ENCODE measurements around the gene TRMT112.

TRMT112 gene

DNA sequence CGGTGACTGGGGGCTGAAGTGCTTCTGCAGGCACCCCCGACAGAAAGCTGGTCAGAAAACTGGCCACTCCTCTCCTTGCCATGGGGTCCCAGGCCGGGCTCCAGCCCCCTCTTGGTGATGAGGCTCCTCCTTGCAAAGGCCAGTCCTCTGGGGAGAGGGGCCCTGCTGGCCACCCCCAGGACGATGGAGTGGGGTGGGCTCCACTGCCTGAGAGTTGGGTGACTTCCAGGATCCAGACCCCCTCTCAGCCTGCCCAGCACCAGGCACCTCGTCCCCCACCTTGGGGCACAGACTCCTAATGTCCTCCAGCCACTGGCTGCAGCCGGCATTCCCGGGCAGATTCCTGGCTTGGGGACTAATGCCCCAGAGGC lies 41.2 kb upstream of the TRMT112 start:
- H3K27ac ChIP-seq: peak overlapping the region; percentile 36
- no peaks in the 10 kb centered on the region for H3K27me3 ChIP-seq (ENCODE audit: control insufficient read depth, insufficient read depth, low read length)

DNA sequence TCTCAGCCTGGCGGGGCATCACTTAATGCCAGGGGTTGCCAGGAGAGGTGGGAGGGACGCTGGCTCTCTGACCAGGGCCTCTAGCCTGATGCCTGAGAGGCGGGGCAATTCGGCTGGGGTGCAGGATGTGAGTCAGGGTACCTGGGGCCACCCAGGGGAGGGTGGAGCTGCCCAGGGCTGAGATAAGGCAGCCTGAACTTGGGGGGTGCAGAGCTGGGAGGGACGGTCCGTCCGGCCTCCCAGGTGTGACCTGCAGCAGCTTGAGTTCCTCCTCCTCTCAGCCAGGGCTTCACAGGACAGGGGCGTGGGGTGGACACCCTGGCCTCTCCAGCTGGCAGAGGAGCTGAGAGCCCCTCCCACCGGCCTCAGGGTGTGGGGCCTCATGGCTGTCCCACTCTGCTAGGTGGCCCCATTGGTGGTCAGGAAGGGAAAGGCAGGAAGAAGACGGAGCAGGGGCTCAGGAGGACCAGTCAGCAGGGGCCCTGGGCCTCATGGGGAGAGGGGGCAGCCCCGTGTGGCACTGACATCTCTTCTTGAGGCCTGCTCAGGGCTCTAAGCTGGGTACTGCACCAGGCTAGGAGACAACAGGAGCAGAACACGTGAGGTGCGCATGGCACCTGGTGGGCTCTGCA lies 40.7 kb upstream of the TRMT112 start:
- no peak overlapping the region for H3K27ac ChIP-seq
- no peak overlapping the region for H2AFZ ChIP-seq
- no peak overlapping the region for H3K9ac ChIP-seq
- peaks cover 4% of the 10 kb centered on the region for H3K4me1 ChIP-seq
- no peaks in the 10 kb centered on the region for H3K9me3 ChIP-seq (ENCODE audit: control insufficient read depth, low read length)
- TF ChIP-seq, protein P1, sequence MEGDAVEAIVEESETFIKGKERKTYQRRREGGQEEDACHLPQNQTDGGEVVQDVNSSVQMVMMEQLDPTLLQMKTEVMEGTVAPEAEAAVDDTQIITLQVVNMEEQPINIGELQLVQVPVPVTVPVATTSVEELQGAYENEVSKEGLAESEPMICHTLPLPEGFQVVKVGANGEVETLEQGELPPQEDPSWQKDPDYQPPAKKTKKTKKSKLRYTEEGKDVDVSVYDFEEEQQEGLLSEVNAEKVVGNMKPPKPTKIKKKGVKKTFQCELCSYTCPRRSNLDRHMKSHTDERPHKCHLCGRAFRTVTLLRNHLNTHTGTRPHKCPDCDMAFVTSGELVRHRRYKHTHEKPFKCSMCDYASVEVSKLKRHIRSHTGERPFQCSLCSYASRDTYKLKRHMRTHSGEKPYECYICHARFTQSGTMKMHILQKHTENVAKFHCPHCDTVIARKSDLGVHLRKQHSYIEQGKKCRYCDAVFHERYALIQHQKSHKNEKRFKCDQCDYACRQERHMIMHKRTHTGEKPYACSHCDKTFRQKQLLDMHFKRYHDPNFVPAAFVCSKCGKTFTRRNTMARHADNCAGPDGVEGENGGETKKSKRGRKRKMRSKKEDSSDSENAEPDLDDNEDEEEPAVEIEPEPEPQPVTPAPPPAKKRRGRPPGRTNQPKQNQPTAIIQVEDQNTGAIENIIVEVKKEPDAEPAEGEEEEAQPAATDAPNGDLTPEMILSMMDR (IDR thresholded peaks at IDR 0.05): no peak
- H3K4me3 ChIP-seq (ENCODE audit: low read depth, low read length): no peak overlapping the region
- H3K79me2 ChIP-seq: no peaks in the 10 kb centered on the region
- no peaks in the 10 kb centered on the region for H3K27me3 ChIP-seq (ENCODE audit: control insufficient read depth, insufficient read depth, low read length)
- H3K4me2 ChIP-seq (ENCODE audit: low read length): peak overlapping the region; percentile 74
- no peaks in the 10 kb centered on the region for H3K36me3 ChIP-seq (ENCODE audit: control insufficient read depth, insufficient read depth, low read length)

More for the DNA sequence above, 41.2 kb upstream of the TRMT112 start:
- no peaks in the 10 kb centered on the region for H3K9me3 ChIP-seq (ENCODE audit: control insufficient read depth, low read length)
- peaks cover 4% of the 10 kb centered on the region for H3K4me1 ChIP-seq
- H3K9ac ChIP-seq: peak overlapping the region; percentile 37
- no peaks in the 10 kb centered on the region for H3K79me2 ChIP-seq
- peak overlapping the region; percentile 48 for H3K4me3 ChIP-seq (ENCODE audit: low read depth, low read length)
- H3K36me3 ChIP-seq (ENCODE audit: control insufficient read depth, insufficient read depth, low read length): no peaks in the 10 kb centered on the region
- peak overlapping the region; percentile 74 for H3K4me2 ChIP-seq (ENCODE audit: low read length)
- peak overlapping the region; percentile 86 for H2AFZ ChIP-seq
- TF ChIP-seq, protein P1 (IDR thresholded peaks at IDR 0.05): no peak

DNA sequence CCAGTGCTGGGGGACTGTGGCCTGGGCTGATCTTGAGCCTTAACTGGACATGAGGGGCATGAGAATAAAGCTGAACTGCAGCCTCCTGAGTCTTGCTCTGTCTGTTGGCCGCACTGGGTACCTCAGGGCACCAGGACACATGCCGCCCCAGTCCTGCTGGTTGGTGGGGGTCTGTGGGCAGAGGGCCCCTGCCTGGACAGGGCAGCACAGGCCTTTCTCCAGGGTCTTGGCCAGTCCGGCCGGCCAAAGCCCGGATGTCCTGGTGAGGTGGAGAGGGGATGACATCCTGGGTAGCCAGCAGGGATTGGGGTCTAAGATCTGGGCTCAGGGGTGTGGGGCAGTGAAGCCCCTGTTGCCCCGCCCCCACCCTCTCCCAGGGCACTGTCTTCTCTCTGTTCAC lies 40.1 kb upstream of the TRMT112 start:
- no peak overlapping the region for H2AFZ ChIP-seq
- H3K9me3 ChIP-seq (ENCODE audit: control insufficient read depth, low read length): no peaks in the 10 kb centered on the region
- H3K4me1 ChIP-seq: peaks cover 4% of the 10 kb centered on the region
- H3K27me3 ChIP-seq (ENCODE audit: control insufficient read depth, insufficient read depth, low read length): no peaks in the 10 kb centered on the region
- no peaks in the 10 kb centered on the region for H3K36me3 ChIP-seq (ENCODE audit: control insufficient read depth, insufficient read depth, low read length)
- no peak overlapping the region for H3K4me3 ChIP-seq (ENCODE audit: low read depth, low read length)
- no peak overlapping the region for H3K27ac ChIP-seq
- H3K9ac ChIP-seq: no peak overlapping the region
- TF ChIP-seq, protein P1 (IDR thresholded peaks at IDR 0.05): no peak
- H3K4me2 ChIP-seq (ENCODE audit: low read length): no peak overlapping the region
- no peaks in the 10 kb centered on the region for H3K79me2 ChIP-seq

DNA sequence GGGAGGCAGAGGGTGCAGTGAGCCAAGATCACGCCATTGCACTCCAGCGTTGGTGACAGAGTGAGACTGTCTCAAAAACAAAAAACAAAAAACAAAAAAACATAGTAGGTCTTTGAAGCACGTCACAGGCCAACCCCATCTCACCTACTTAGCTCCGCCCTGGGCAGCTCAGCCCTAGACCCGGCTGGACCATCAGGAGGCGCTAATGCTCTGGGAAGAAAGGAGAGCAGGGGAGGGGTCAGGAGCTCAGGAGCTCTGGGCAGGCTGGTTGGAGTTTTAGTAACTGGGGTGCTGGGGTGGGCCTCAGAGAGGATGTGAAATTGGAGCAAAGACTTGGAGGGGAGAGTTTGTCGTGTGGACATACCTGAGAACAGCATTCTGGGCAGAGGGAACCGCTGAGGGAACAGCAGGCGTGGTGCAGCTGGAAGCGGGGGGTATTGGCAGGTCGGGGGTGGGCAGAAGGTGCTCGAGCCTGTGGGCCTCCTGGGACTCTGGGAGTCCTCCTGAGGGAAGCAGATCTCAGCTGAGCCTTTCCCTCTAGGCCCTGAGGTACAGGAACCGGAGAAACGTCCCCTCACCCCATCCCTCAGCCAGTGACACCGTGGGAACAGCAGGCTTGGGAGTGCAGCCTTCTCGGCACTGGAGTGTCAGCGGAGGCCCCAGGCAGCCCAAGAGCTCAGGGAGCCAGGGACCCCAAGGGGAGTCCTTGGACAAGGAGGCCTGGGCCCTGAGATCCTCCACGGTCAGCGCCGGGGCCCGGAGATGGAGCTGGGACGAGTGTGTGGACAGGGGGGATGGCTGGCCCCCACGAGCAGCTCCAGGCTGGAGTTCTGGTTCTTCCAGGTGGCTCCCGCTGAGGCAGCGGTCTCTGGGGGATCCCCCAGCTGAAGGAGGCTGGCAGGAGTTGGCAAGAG lies 39.4 kb upstream of the TRMT112 start:
- Histone ChIP-seq H2AFZ (no peak overlapping the region), H3K4me1 (peaks cover 4% of the 10 kb centered on the region), H3K9me3 (ENCODE audit: control insufficient read depth, low read length) (no peaks in the 10 kb centered on the region), H3K4me2 (ENCODE audit: low read length) (no peak overlapping the region), H3K9ac (no peak overlapping the region), H3K27me3 (ENCODE audit: control insufficient read depth, insufficient read depth, low read length) (no peaks in the 10 kb centered on the region), H3K27ac (no peak overlapping the region), H3K4me3 (ENCODE audit: low read depth, low read length) (no peak overlapping the region), H3K36me3 (ENCODE audit: control insufficient read depth, insufficient read depth, low read length) (no peaks in the 10 kb centered on the region), H3K79me2 (no peaks in the 10 kb centered on the region)
- TF ChIP-seq, protein P1 (IDR thresholded peaks at IDR 0.05): no peak
